Ishikawa (cell line): Measurements from ENCODE around the gene ZNF609.

Source experiments
- CEBPB ChIP-seq: IDR thresholded peaks from 2 replicates; pipeline ENCODE4 v1.6.1; 2012
- CREB1 ChIP-seq: IDR thresholded peaks from 2 replicates; pipeline ENCODE4 v1.6.1; 2012; ENCODE audit warnings: low read depth
- EGR1 ChIP-seq: IDR thresholded peaks from 2 replicates; pipeline ENCODE4 v1.6.1; 2012
- EP300 ChIP-seq: IDR thresholded peaks from 2 replicates; pipeline ENCODE4 v1.6.1; 2012; ENCODE audit warnings: borderline replicate concordance
- FOXM1 ChIP-seq: IDR thresholded peaks from 2 replicates; pipeline ENCODE4 v1.6.1; 2012; ENCODE audit warnings: low read depth, borderline replicate concordance
- NFIC ChIP-seq: IDR thresholded peaks from 2 replicates; pipeline ENCODE4 v1.6.1; 2012
- RAD21 ChIP-seq: IDR thresholded peaks from 2 replicates; pipeline ENCODE4 v1.6.1; 2012; ENCODE audit warnings: low read depth
- TAF1 ChIP-seq: IDR thresholded peaks from 2 replicates; pipeline ENCODE4 v1.6.1; 2012; ENCODE audit warnings: low read depth, mild to moderate bottlenecking
- TCF12 ChIP-seq: IDR thresholded peaks from 2 replicates; pipeline ENCODE4 v1.6.1; 2012; ENCODE audit warnings: low read depth
- TEAD4 ChIP-seq: IDR thresholded peaks from 2 replicates; pipeline ENCODE4 v1.6.1; 2012
- USF1 ChIP-seq: IDR thresholded peaks from 2 replicates; pipeline ENCODE4 v1.6.1; 2012
- YY1 ChIP-seq: IDR thresholded peaks from 2 replicates; pipeline ENCODE4 v1.6.1; 2012; ENCODE audit warnings: low read depth
- ZBTB7A ChIP-seq: IDR thresholded peaks from 2 replicates; pipeline ENCODE4 v1.6.1; 2012; ENCODE audit warnings: low read depth
- TF ChIP-seq, protein P1 (sequence below): IDR thresholded peaks from 2 replicates; pipeline ENCODE4 v1.6.1; 2012
- TF ChIP-seq, protein P2 (sequence below): IDR thresholded peaks from 2 replicates; pipeline ENCODE4 v1.6.1; 2012; ENCODE audit warnings: low read depth, mild to moderate bottlenecking

Gene ZNF609

GRCh38 chr15:64621056-64621455, 160.7 kb downstream of the ZNF609 start:
- no peak for TF ChIP-seq CEBPB
- TF ChIP-seq TCF12 = no peak
- TF ChIP-seq FOXM1 = no peak
- TF ChIP-seq EGR1 = no peak
- TF ChIP-seq TEAD4 = no peak
- TF ChIP-seq NFIC = no peak
- no peak for TF ChIP-seq USF1
- TF ChIP-seq CREB1 = no peak
- TF ChIP-seq TAF1 = no peak

GRCh38 chr15:64622410-64623260, 162.3 kb downstream of the ZNF609 start:
- TF ChIP-seq EP300 = no peak
- TF ChIP-seq, protein P1, sequence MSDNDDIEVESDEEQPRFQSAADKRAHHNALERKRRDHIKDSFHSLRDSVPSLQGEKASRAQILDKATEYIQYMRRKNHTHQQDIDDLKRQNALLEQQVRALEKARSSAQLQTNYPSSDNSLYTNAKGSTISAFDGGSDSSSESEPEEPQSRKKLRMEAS = no peak
- TF ChIP-seq, protein P2, sequence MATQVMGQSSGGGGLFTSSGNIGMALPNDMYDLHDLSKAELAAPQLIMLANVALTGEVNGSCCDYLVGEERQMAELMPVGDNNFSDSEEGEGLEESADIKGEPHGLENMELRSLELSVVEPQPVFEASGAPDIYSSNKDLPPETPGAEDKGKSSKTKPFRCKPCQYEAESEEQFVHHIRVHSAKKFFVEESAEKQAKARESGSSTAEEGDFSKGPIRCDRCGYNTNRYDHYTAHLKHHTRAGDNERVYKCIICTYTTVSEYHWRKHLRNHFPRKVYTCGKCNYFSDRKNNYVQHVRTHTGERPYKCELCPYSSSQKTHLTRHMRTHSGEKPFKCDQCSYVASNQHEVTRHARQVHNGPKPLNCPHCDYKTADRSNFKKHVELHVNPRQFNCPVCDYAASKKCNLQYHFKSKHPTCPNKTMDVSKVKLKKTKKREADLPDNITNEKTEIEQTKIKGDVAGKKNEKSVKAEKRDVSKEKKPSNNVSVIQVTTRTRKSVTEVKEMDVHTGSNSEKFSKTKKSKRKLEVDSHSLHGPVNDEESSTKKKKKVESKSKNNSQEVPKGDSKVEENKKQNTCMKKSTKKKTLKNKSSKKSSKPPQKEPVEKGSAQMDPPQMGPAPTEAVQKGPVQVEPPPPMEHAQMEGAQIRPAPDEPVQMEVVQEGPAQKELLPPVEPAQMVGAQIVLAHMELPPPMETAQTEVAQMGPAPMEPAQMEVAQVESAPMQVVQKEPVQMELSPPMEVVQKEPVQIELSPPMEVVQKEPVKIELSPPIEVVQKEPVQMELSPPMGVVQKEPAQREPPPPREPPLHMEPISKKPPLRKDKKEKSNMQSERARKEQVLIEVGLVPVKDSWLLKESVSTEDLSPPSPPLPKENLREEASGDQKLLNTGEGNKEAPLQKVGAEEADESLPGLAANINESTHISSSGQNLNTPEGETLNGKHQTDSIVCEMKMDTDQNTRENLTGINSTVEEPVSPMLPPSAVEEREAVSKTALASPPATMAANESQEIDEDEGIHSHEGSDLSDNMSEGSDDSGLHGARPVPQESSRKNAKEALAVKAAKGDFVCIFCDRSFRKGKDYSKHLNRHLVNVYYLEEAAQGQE = no peak
- TF ChIP-seq TCF12 = no peak
- TF ChIP-seq FOXM1 = no peak
- TF ChIP-seq ZBTB7A = no peak
- TF ChIP-seq RAD21 = no peak
- TF ChIP-seq USF1 = no peak
- TF ChIP-seq NFIC = no peak
- no peak for TF ChIP-seq TAF1
- no peak for TF ChIP-seq CEBPB

DNA sequence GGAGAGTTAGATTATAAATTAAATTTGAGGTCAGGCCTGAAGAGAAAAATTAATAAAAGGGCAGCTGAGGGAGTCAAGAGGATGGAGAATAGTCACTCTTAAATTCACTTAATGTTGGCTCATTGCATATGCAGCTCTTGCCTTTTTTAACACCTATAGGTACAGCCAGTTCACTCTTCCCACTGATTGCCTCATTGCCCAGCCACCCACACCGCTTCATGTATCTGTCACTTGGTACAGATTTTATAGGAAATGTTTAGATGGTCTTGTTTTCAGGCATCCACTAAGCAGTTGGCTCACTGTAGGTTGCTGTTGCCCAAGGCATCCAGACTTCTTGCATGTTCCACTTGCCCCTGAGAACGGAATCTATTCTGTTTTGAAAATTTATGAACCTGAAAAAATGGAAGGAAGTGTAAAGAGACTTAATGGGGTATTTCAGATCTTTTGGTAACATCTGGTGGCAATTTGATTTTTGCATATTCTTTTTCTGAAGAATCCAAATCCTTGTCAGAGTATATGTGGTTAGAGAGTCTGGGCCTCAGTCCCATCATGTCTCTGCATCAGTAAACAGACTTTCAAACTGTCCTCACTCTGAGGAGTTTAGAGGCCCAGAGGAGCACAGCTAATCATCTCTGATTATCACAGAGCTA, 163.1 kb downstream of the ZNF609 start:
- TF ChIP-seq USF1 (no peak), CEBPB (no peak), TEAD4 (no peak), YY1 (no peak), NFIC (no peak), CREB1 (no peak)

- TF ChIP-seq FOXM1 = no peak
- TF ChIP-seq ZBTB7A = no peak
- no peak for TF ChIP-seq RAD21
- TF ChIP-seq, protein P2 = no peak
- no peak for TF ChIP-seq USF1
These were observed 163.9 kb downstream of the ZNF609 start for GRCh38 chr15:64624242-64624641.

- TF ChIP-seq TCF12 (no peak), USF1 (no peak), CREB1 (no peak), NFIC (no peak), TAF1 (no peak), EP300 (no peak), RAD21 (no peak), CEBPB (no peak), ZBTB7A (no peak), FOXM1 (no peak), TEAD4 (no peak), YY1 (no peak), EGR1 (no peak)
- TF ChIP-seq, protein P1 = no peak
- TF ChIP-seq, protein P2 = no peak
These were observed 168.7 kb downstream of the ZNF609 start for GRCh38 chr15:64629063-64629462.
